Neural progenitor cell (in vitro differentiated cells): ENCODE results near the gene GOLGA1. TPM values are rescaled to one million over a fixed set of nuclear protein-coding genes. Genes with fewer than 3 reads are reported as not detected.

Experiments used
- DNase-seq: peaks from one replicate; pipeline ENCODE4 v3.0.0-alpha.2; 2016; ENCODE audit warnings: low spot score
- H2AFZ ChIP-seq: fragments of 200-600 bp; sonication (generic); replicated peaks from 2 replicates; pipeline ENCODE4 v1.6.1; 2016; ENCODE audit warnings: antibody characterized with exemption
- H3F3A ChIP-seq: fragments of 200-600 bp; sonication (generic); 2 replicates; pipeline ENCODE4 v1.6.1; 2016; ENCODE audit warnings: antibody characterized with exemption, low read depth
- H3K27ac ChIP-seq: fragments of 200-600 bp; sonication (generic); 2 replicates; pipeline ENCODE4 v1.5.1; 2016; ENCODE audit warnings: mild to moderate bottlenecking
- H3K27me3 ChIP-seq: fragments of 200-600 bp; sonication (generic); 2 replicates; pipeline ENCODE4 v1.6.1; 2016; ENCODE audit warnings: mild to moderate bottlenecking, moderate library complexity
- H3K36me3 ChIP-seq: fragments of 200-600 bp; sonication (generic); 2 replicates; pipeline ENCODE4 v1.5.1; 2016
- H3K4me1 ChIP-seq: fragments of 200-600 bp; sonication (generic); 2 replicates; pipeline ENCODE4 v1.6.1; 2016; ENCODE audit warnings: mixed run types
- H3K4me2 ChIP-seq: fragments of 200-600 bp; sonication (generic); 2 replicates; pipeline ENCODE4 v1.6.1; 2016
- H3K4me3 ChIP-seq: fragments of 200-600 bp; sonication (generic); 2 replicates; pipeline ENCODE4 v1.5.1; 2016
- H3K79me2 ChIP-seq: fragments of 200-600 bp; sonication (generic); 2 replicates; pipeline ENCODE4 v1.6.1; 2016; ENCODE audit warnings: low read depth
- H3K9ac ChIP-seq: fragments of 200-600 bp; sonication (generic); 2 replicates; pipeline ENCODE4 v1.6.1; 2016
- H3K9me3 ChIP-seq: fragments of 200-600 bp; sonication (generic); 2 replicates; pipeline ENCODE4 v1.5.1; 2016; ENCODE audit warnings: low read depth
- H4K20me1 ChIP-seq: fragments of 200-600 bp; sonication (generic); 2 replicates; pipeline ENCODE4 v1.6.1; 2016; ENCODE audit warnings: low read depth
- H3K27ac Mint-ChIP-seq: 3 replicates; pipeline ENCODE4 v1.8.0; 2021; ENCODE audit warnings: mixed read lengths
- H3K27me3 Mint-ChIP-seq: 2 replicates; pipeline ENCODE4 v1.8.0; 2022; ENCODE audit warnings: low read depth, mild to moderate bottlenecking, inconsistent platforms, moderate library complexity, mixed read lengths; ENCODE audit not compliant: insufficient read depth
- H3K36me3 Mint-ChIP-seq: 3 replicates; pipeline ENCODE4 v1.8.0; 2021; ENCODE audit warnings: mixed read lengths
- H3K4me1 Mint-ChIP-seq: 3 replicates; pipeline ENCODE4 v1.8.0; 2021; ENCODE audit warnings: mixed read lengths
- H3K4me3 Mint-ChIP-seq: 3 replicates; pipeline ENCODE4 v1.8.0; 2021; ENCODE audit warnings: mild to moderate bottlenecking, moderate library complexity, mixed read lengths
- H3K9me3 Mint-ChIP-seq: 3 replicates; pipeline ENCODE4 v1.8.0; 2020; ENCODE audit warnings: mixed read lengths
- CTCF ChIP-seq: fragments of 200-600 bp; sonication (generic); IDR thresholded peaks from 2 replicates; pipeline ENCODE4 v1.5.1; 2017; ENCODE audit warnings: antibody characterized with exemption, mild to moderate bottlenecking
- EZH2 ChIP-seq: fragments of 200-600 bp; sonication (generic); IDR thresholded peaks from 2 replicates; pipeline ENCODE4 v1.6.1; 2017; ENCODE audit warnings: antibody characterized with exemption, mild to moderate bottlenecking, moderate library complexity
- EZH2phosphoT487 ChIP-seq: fragments of 200-600 bp; sonication (generic); IDR thresholded peaks from 2 replicates; pipeline ENCODE4 v1.6.1; 2017; ENCODE audit warnings: antibody characterized with exemption
- total RNA-seq: library from RNA; depleted of rRNA; stranded (reverse); fragments of >200 nt; gene quantifications from 2 replicates; pipeline ENCODE4 v1.2.3, GENCODE V29; 2015; ENCODE audit warnings: low replicate concordance

Gene GOLGA1
- total RNA-seq, 1 donor from 2014 or later, result 17.8 TPM

- no peaks in the 10 kb centered on the region for H3K79me2 ChIP-seq
- Mint-ChIP-seq H3K9me3 (no peaks in the 10 kb centered on the region), H3K4me1 (peaks cover 2% of the 10 kb centered on the region), H3K27me3 (peaks cover 2% of the 10 kb centered on the region), H3K27ac (peak overlapping the region; percentile 15), H3K36me3 (peaks cover 17% of the 10 kb centered on the region), H3K4me3 (no peak overlapping the region)
- H3K27ac ChIP-seq, result peak overlapping the region; percentile 51
- DNase-seq, result peak; percentile 64
- H2AFZ ChIP-seq, result no peak overlapping the region
- H3K4me1 ChIP-seq, result peaks cover 22% of the 10 kb centered on the region
- H4K20me1 ChIP-seq, result peaks cover 9% of the 10 kb centered on the region
- H3K9ac ChIP-seq, result no peak overlapping the region
- TF ChIP-seq EZH2, result no peak
- no peak for TF ChIP-seq EZH2phosphoT487
- TF ChIP-seq CTCF, result no peak
- peak overlapping the region; percentile 12 for H3K4me2 ChIP-seq
- H3K4me3 ChIP-seq, result no peak overlapping the region
- no peaks in the 10 kb centered on the region for H3K9me3 ChIP-seq
- H3K36me3 ChIP-seq, result no peaks in the 10 kb centered on the region
- H3F3A ChIP-seq, result peaks cover 22% of the 10 kb centered on the region
- no peaks in the 10 kb centered on the region for H3K27me3 ChIP-seq
Measured at GRCh38 chr9:124884376-124884775, 56.5 kb downstream of the GOLGA1 start.

GRCh38 chr9:124882231-124882630, 58.7 kb downstream of the GOLGA1 start:
- Mint-ChIP-seq H3K9me3 (no peaks in the 10 kb centered on the region), H3K27ac (no peak overlapping the region), H3K36me3 (peaks cover 20% of the 10 kb centered on the region), H3K4me3 (no peak overlapping the region), H3K4me1 (peaks cover 2% of the 10 kb centered on the region), H3K27me3 (peaks cover 4% of the 10 kb centered on the region)
- H3K27ac ChIP-seq, result no peak overlapping the region
- DNase-seq, result no peak
- H3K4me2 ChIP-seq, result no peak overlapping the region
- H3K36me3 ChIP-seq, result no peaks in the 10 kb centered on the region
- no peaks in the 10 kb centered on the region for H3K27me3 ChIP-seq
- H3K9me3 ChIP-seq, result no peaks in the 10 kb centered on the region
- no peak overlapping the region for H3K9ac ChIP-seq
- H4K20me1 ChIP-seq, result peaks cover 13% of the 10 kb centered on the region
- no peak overlapping the region for H2AFZ ChIP-seq
- H3K4me3 ChIP-seq, result no peak overlapping the region
- H3K79me2 ChIP-seq, result no peaks in the 10 kb centered on the region
- H3F3A ChIP-seq, result peaks cover 34% of the 10 kb centered on the region
- TF ChIP-seq CTCF (no peak), EZH2 (no peak), EZH2phosphoT487 (no peak)
- peaks cover 22% of the 10 kb centered on the region for H3K4me1 ChIP-seq

GRCh38 chr9:124881138-124881743, 59.6 kb downstream of the GOLGA1 start:
- Histone ChIP-seq H3K79me2 (no peaks in the 10 kb centered on the region), H4K20me1 (peaks cover 17% of the 10 kb centered on the region), H3K4me2 (no peak overlapping the region), H3K36me3 (no peaks in the 10 kb centered on the region), H3K4me1 (peaks cover 22% of the 10 kb centered on the region), H3K4me3 (no peak overlapping the region), H3K27ac (no peak overlapping the region), H3F3A (peaks cover 34% of the 10 kb centered on the region), H2AFZ (no peak overlapping the region), H3K27me3 (no peaks in the 10 kb centered on the region), H3K9me3 (no peaks in the 10 kb centered on the region), H3K9ac (no peak overlapping the region)
- no peaks in the 10 kb centered on the region for H3K9me3 Mint-ChIP-seq
- peaks cover 4% of the 10 kb centered on the region for H3K27me3 Mint-ChIP-seq
- no peak for TF ChIP-seq CTCF
- TF ChIP-seq EZH2, result no peak
- no peak for TF ChIP-seq EZH2phosphoT487
- H3K4me1 Mint-ChIP-seq, result peaks cover 2% of the 10 kb centered on the region
- H3K36me3 Mint-ChIP-seq, result peaks cover 22% of the 10 kb centered on the region
- DNase-seq, result no peak
- H3K27ac Mint-ChIP-seq, result no peak overlapping the region
- H3K4me3 Mint-ChIP-seq, result no peak overlapping the region
